WTC11 (cell line): ENCODE results near the gene CGB5.

Experiments
- ZNF121 ChIP-seq: sonication (generic); formaldehyde crosslinking; IDR thresholded peaks from 2 replicates; pipeline ENCODE4 v1.8.0; 2023; ENCODE audit warnings: missing genetic modification reagents
- TF ChIP-seq, protein P1 (sequence below): sonication (generic); formaldehyde crosslinking; IDR thresholded peaks from 2 replicates; pipeline ENCODE4 v1.8.1; 2023; ENCODE audit warnings: mild to moderate bottlenecking, missing genetic modification reagents, moderate library complexity

DNA sequence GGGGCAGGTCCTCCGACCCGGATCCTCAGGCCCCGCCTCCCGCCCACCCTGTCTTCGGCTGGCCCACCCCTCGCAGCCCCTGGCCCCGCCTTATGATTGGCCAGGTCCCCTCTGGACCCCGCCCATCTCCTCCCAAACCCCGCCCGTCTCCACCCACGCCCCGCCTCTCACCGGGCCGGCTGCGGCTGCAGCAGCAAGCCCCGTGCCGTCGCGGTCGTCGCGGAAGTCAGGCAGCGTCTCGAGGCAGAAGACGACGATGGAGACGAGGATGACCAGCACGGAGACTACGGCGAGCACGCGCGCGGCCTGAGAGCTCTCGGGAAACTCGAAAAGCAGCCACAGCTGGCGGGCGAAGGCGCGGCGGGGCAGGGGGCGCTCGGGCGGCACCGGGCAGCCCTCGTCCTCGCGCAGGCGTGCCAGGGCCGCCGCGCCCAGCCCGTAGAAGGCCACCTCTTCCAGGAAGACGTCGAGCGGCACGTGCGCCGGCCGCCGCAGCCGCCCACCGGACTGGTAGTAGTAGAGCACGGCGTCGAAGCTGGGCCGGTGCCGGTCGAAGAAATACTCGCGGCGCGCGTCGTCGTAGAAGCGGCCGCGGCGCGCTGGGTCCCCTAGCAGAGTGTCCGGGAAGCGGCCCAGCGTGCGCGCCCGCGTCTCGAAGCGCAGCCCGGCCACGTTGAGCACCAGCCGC, 28.4 kb downstream of the CGB5 start:
- TF ChIP-seq, protein P1, sequence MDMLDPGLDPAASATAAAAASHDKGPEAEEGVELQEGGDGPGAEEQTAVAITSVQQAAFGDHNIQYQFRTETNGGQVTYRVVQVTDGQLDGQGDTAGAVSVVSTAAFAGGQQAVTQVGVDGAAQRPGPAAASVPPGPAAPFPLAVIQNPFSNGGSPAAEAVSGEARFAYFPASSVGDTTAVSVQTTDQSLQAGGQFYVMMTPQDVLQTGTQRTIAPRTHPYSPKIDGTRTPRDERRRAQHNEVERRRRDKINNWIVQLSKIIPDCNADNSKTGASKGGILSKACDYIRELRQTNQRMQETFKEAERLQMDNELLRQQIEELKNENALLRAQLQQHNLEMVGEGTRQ = peak; percentile 48
- TF ChIP-seq ZNF121 (CRISPR knock-in tag) = no peak
